IPS DF 19.7 (cell line): Measurements from ENCODE around the gene KCNC3.
A peak's percentile ranks its signal among the peaks of the same experiment; 100 is the strongest.

ENCODE experiments used
- DNase-seq: peaks from one replicate; pipeline ENCODE4 v3.0.0-alpha.2; 2013; ENCODE audit warnings: low read depth, low spot score

KCNC3 gene

DNA sequence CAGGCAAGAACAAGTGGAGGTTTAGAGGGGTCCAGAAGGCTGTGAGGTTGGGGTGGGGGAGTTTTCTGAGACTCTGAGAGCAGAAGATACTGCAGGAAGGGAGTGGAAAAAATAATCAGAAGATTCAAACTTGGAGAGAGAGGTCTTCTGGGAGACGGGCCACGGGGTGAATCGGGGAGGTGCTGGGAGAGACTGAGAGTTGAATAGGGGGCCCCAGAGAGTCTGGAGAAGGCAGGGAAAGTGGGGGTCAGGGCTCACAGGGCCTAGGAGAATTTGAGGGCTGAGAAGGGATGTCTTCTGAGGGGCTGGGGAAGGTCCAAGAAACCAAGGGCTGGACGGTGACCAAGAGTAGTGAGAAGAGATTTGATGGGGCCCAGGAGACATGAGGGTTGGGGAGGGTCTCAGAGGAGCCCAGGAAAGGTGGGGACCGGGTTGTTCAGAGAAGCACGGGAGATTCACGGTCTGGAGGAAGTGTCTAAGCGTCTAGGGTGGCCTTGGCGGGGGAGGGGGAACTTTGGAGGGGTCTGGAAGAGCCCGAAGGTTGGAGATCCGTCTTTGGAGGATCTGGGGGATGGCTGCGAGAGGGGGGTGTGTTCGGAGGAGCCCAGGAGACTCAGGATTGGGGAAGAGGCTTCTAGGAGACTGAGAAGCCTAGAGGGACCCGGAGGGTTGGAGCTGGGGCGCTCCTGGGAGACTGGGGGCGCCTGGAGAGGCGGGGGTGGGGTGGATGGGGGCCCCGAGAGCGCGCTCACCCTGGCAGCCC lies 1.5 kb downstream of the KCNC3 start:
- DNase-seq, result no peak

DNA sequence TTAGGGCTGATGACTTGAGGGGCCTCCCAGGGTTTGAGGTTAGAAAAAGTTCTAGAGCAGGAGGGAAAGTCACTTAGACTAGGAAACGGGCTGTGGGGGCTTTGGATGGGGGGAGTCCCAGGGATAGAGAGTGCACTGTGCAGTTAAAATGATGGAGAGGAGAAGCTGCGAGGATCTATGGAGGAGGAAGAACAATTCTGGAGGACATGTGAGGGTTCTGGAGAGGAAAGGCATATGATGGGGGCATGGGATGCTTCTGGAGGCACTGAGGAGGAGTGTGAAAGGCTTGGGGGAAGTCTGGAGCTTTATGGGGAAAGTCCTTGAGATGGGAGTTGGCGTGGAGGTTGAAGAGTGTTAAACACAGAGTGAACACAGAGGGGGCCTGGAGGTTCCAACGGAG lies 2.2 kb downstream of the KCNC3 start:
- no peak for DNase-seq

DNA sequence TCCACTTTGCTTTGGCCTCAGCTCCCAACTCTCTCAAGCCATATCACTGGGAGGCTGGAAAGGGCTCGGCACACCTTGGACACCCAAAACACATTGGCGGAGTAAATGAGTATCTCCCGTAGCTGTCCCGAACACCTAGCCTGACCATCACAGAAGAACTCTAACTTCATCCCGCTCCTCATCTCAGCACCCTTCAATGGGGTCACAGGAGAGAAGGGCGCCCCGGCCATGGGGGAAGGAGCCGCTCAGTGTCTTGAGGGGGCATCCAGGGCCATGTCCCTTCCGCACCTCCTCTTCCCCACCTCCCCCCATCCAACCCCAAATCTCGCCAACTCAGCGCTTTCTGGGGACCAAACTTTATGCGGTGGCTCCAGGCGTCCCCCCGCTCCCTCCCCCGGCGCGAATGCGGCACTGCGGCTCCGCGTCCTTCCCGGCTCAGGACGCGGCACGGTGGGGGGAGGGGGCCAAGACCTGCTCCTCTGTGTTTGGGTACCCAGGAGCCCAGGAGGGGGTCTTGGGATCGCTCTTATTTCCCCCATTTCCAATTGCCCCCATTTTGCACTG lies 3.0 kb downstream of the KCNC3 start:
- DNase-seq, result no peak

DNA sequence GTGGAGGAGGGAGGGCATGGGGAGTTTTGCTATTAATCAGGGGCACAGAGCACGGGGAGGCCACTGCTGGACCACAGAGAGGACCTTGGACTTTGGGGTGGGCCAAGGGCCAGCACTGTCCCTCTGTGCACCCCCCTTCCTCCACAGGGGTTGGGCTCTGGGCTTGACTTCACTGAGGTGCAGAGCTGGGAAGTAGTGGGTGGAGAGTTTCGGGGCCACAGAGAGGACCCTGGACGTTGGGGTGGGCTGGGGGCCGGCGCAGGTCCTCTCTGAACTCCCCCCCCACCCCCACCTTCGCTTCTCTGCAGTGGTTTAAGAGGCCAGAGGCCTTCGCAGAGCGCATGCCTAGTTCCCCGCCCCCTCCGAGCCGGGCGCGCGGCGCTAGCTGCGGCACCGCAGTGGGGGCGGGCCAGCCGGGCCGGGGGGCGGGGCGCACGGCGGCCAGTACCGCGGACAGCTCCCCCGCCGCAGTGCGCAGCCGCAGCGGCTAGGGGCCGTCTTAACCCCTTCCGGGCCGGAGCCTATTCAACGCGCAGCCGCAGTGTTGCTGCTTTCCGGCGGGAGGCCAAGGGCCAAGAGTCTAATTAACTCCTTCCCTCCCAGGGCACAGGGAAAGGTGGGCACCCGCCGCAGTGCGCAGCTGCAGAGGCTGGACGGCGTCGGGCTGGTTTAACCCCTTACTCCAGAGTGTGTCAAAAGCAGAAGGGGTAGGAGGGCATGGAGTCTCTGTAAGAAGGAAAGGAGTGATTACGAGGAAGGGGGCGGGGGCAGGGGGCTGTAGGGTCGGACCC lies 3.7 kb downstream of the KCNC3 start:
- peak; percentile 78 for DNase-seq

DNA sequence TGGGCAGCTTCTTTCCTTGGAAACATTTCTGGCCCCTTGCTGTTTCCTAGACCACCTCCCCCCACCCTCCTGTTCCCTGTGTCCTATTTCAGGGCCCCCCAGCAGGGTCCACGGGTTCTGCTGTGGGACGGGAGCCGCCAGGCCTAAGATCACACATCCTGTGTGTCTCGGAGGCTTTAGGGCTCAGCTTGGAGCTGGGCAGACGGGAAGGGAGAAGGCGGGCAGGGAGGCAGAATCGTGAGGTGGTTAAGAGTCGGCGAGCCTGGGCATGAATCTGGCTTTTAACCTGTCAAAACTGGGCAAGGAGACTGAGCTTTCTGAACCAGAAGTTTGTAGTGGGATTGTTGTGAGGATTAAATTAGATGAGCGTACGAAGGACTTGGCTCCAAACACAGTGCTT lies 4.8 kb downstream of the KCNC3 start:
- DNase-seq, result no peak

DNA sequence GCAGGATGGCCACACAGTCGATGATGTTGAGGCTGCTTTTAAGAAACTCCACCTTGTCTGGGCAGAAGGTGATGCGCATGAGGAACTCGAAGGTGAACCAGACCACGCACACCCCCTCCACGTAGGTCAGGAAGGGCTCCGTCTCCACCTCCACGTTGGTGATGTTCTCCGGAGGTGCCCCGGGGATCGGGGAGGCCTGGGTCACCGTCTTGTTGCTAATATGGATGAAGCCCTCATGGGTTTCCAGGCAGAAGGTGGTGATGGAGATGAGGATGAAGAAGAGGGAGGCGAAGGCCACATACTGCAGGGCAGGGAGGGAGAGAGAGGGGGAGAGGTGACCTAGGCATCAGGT lies 5.4 kb downstream of the KCNC3 start:
- DNase-seq, result no peak

DNA sequence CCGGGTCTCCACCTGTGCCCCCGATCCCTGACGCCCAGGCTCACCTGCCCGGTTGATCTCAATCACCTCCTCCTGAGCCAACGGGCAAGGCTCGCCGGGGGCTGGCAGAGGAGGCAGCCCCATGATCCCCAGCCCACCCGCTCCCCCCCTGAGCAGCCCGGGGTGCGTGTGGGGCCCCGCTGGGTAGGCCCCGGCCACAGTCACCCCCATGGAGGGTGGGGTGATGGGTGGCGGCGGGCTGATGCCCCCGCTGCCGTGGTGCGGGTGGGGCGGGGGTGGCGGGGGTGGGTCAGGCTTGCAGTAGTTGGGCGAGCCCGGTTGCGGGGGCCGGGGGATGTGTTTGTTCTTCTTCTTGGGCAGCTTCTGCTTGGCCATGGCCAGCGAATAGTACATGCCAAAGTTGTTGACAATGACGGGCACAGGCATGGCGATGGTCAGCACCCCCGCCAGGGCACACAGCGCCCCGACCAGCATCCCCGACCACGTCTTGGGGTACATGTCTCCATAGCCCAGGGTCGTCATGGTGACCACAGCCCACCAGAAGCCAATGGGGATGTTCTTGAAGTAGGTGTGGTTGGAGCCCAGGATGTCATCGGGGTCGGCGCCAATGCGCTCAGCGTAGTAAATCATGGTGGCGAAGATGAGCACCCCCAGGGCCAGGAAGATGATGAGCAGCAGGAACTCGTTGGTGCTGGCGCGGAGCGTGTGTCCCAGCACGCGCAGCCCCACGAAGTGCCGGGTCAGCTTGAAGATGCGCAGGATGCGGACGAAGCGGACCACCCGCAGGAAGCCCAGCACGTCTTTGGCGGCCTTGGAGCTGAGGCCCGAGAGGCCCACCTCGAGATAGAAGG lies 6.0 kb downstream of the KCNC3 start:
- DNase-seq, result no peak

DNA sequence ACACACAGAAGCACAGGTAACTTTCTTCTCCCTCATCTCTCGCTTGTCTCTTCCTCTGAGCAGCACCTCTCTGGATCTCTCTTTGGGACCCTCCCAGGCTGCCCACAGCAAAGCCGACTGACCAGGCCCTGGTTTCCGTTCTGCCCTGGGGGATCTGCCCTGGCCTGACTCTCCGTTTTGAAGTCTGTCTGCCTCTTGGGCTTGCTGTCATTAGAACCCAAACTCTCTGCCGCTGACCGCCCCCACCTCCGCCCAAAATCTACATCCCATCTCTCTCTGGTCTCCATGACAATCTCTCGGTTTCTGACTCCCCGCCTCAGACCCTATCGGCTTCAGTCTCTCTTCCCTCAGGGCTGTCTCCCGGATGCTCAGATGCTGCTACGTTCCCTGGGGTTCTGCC lies 6.9 kb downstream of the KCNC3 start:
- no peak for DNase-seq

DNA sequence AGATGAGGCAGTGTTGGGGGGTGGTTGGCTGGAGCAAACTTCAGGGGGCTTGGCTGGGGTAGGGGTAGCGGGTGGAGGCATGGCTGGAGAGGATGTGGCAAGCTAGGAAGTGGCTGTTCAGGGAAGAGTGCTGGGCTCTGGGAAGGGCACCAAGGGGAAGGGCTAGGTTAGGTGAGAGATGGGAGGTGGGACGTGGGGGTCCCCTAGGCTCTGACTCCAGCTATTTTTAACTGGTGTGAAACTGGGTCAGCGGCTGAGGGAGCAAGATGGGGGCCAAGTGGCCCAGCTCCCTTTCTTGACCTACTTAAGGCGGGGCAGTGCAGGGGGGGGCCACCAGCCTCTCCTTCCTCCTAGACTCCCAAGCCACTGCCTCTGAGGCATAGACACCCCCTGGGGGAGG lies 7.3 kb downstream of the KCNC3 start:
- DNase-seq, result no peak

DNA sequence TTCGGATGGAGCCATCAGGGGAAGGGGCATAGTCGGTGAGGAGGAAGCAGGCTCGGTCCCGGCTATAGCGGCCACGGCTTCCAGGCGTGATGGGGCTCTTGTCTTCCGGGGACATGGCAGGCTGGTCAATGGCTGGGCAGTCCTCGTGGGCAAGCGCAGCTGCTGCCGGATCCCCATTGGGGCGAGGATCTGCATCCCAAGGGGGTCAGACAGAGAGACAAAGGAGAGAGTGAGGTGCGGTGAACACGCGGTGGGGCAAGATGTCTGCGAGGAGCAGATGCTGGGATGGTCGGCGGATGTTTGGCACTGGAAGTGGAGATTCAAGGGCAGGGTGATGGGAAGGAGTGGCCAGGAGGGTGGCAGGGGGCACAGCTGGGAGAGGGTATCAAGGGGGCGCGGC lies 8.6 kb downstream of the KCNC3 start:
- no peak for DNase-seq

DNA sequence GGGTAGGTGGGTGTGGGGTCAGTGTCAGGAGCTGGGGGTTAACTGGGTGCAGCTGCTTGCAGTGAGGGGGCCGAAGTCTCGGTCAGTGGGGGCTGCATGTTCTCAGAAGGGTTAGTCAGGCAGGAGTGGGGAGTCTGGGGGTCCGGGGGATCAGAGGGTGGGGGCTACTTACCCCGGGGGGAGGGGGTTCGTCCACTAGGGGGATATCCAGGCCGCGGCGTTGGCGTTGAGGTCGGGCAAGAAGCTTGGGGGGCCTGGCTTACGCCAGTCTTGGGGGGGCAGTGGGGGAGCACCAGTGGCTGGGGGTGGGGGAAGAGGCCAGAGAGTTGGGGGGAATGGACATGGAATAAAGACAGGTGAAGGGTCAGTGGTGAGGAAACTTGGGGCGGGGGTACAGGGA lies 9.1 kb downstream of the KCNC3 start:
- no peak for DNase-seq

DNA sequence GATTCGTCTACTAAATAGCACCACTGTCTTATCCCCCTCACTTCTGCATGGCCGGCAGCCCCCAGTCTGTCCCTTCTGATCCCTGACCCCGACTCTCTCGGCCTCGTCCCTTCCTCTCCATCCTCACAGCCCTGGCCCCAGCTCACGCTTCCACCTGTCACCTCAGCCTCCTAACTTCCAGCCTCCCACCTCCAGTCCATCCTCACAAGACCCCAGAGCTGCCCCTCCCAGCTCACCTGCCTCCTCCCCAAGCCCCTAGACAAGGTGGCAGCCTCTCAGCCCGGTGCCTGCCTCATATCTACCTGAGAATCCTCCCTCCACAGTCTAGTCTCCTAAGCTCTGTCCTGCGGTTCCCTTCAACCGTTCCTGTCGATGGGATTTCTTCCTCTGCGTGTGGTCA lies 10.0 kb downstream of the KCNC3 start:
- no peak for DNase-seq

DNA sequence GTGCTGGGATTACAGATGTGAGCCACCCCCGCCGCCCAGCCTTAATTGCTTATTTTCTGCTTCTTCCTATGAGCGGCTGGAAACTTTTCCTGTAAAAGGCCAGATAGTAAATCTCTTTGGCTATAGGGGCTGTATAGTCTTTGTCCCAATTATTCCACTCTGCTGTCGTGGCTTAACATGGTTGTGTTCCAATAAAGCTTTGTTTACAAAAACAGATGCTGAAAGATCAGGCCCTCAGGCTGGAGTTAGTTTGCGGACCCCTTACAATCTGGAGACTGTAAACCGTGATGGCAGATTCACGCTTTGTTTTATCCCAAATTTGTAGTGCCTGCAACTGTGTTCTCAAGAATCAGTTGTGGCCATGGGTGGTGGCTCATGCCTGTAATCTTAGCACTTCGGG lies 10.7 kb downstream of the KCNC3 start:
- DNase-seq, result no peak

DNA sequence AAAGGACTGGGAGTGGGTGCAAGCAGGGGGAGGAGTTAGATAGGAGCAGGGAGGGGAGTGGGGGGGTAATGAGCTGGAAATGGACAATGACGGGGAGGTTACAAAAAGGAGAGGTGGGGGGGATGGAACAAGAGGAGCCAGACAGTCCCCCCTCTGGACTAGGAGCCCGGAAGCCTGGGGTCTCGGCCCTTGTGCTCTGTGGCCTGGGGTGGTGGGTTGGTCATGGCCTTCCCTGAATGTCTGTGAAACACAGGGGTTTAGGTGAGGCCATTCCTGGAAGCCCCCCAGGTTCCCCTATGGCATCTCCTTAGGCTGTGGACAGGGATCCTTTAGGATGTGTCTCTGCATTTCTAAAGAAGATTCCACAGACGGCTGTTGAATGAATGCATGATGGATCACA lies 12.1 kb downstream of the KCNC3 start:
- DNase-seq, result no peak

DNA sequence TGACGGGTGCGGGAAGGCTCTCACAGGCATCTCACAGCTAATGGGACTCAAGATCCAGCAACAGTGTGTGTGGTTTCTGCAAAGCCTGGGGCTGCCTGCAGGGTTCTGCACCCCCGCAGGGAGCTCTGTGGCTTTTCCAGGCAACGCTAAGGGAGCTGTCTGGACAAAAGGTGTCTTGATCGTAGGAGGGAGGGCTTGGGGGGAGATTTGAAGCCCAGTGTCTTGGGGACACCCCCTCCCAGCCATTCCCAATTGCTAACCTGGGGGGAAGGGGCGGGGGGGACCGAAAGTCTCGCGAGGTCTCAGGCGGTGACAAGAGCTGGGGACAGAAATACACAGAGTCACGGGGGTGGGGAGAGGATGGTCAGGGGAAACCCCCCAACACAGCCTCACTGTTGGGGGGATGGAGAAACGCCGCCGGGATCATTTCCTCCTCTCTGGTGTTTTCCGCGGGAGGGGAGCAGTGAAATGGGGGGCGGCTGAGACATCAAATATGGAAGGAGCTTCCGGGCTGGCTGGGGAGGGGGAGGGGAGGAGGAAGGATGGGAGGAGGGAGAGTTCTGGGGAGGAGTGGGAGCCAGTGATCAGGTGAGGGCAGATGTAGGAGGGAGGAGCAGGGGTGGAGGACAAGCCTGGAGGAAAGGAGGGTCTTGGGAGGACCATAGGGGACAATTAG lies 13.3 kb downstream of the KCNC3 start:
- DNase-seq, result no peak

DNA sequence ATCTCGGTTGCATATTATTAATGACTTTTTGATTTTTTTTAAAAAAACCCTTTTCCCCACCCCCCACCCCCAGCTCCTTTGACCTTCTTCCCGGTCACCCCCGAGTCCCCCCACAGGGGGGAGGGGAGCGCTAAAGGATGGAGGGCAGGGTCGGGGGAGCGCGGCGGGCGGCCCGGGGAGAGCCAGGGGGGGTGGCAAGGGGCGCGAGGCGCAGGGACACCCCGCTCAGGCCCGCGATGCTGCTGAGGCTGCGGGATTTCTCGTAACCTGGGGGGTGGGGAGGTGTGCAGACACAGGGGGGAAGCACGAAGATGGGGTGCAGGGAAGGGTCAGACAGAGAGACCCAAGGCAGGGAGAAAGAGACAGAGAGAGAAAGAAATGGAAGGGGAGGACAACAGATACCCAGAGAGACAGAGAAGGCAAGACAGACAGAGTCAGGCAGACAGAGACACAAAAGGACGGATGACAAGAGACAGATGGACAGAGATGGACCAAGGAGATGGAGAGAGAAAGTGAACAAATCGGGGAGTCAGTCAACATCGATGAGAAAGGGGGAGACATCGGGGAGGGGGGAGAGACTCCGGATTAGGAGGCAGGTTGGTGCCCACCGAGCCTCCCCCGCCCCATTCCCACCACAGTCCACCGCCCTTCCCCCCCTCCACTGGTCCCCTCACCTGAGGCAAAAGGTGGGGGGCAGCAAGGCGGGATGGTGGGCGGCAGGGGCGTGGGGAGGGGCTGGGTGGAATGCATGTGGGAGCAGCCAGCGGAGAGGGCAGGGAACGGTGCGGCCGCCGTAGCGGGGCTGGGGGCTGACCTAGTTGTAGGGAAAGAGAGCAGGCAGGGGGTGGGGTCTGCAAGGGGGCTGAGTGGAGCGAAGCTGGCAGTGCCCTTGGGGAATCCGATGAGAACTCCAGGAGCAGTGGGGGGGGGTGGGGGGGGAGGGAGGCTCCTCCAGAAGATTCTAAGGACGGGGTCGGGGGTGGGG lies 14.2 kb downstream of the KCNC3 start:
- no peak for DNase-seq

DNA sequence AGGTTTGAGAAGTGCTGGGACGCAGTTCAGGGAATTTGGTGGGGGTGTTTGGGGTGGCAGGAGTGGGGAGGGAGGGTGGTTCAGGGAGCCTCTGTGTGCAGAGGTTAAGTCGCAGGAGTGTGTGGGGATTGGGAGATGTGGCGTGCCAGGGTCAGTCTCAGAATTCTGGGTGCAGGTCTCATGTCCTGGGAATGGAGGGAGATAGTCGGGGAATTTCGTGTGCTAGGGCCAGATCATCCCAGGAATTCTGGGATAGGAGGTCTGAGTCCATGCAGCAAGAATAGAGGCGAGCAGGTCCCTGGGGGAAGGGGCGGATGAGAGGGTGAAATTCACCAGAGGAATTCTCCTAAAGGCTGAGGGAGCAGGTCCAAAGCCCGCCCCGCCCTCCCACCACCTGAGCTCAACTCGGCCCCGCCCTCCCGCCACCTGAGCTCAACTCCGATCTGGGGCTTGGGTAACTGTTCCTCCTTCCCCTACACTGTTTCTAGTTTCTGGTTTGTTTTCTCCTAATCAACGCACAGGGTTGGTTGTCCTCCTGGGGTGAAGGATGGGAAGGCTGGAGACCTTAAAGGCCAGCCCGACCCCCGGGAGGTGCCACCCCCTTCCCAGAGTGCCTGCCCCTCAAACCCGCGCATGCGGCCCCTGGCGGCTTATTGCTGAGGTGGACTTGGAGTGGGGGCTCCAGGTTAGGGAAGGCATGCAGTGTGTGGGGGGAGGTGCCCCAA lies 15.2 kb downstream of the KCNC3 start:
- DNase-seq, result no peak

DNA sequence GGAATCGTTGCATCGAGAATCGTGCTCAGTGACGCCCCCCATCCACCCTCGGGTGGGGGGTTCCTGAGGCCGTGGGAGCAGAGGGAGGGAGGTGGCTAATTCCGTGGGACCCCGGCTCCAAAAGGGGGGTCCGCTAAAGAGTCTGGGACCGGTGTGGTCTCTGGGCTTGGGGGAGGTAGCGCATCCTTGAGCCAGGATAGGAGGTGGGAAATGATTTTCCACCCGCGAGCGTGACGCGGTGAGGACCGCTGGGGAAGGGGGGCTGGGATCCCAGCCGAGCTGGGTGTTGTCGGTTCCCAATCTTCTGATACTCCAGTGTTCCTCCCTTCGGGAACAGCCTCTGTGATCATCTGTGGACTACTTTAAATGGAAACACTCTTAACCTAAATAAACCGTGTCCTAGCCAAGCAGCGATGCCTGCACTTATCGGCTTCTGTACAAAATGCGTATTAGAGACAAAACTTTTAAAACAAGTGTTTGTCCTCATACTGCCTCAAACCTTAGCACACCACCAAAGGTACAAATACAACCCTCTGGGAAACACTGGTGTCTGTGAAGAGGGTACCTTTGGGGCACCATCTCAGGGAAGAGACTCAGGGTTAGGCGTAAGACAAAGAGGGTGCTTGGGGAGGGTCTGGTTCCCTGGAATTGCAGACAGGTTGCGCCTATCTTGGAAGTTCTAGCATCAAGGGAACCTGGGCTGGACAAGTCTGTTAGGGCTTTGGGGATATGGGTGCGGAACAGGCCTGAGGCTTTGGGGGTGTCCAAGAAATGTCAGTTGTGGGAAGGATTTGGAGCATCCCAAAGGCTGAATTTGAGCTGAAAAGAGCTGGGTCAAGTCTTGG lies 16.0 kb downstream of the KCNC3 start:
- DNase-seq, result no peak
